Right atrium auricular region (tissue), 2 donors: Measurements from ENCODE around the gene CAMK4. TPM values are rescaled to one million over a fixed set of nuclear protein-coding genes. Genes with fewer than 3 reads are reported as not detected.

Experiments used
- DNase-seq: peaks from one replicate; pipeline ENCODE4 v3.0.0-alpha.2; 2019; ENCODE audit warnings: low spot score
- H3K27ac ChIP-seq, 2 donors: fragments of 200-600 bp; sonication (generic); 1 replicate in 1 of 2; 2 replicates in 1 of 2; pipeline ENCODE4 v1.5.1; 2016 to 2019
- H3K27me3 ChIP-seq, 2 donors: fragments of 200-600 bp; sonication (generic); one replicate each; pipeline versions ENCODE4 v1.5.1 to v1.6.0; 2017 to 2019
- H3K36me3 ChIP-seq: fragments of 200-600 bp; sonication (generic); one replicate; pipeline ENCODE4 v1.5.1; 2016
- H3K4me1 ChIP-seq, 2 donors: fragments of 200-600 bp; sonication (generic); one replicate each; pipeline versions ENCODE4 v1.5.1 to v1.6.0; 2017 to 2019
- H3K4me3 ChIP-seq, 2 donors: fragments of 200-600 bp; sonication (generic); 1 replicate in 1 of 2; 2 replicates in 1 of 2; pipeline ENCODE4 v1.5.1; 2017 to 2019; ENCODE audit warnings: mild to moderate bottlenecking in 1 of 2, moderate library complexity in 1 of 2
- H3K9me3 ChIP-seq, 2 donors: fragments of 200-600 bp; sonication (generic); one replicate each; pipeline ENCODE4 v1.5.1; 2019
- total RNA-seq, 2 donors: library from RNA; depleted of rRNA; stranded (reverse); fragments of >200 nt; gene quantifications; one replicate each; pipeline ENCODE4 v1.1.0, GENCODE V29; 2016
- TF ChIP-seq, protein P1 (sequence below), 2 donors: fragments of 200-600 bp; sonication (generic); IDR thresholded peaks; one replicate each; pipeline ENCODE4 v1.5.1; 2019; ENCODE audit warnings: antibody characterized with exemption in 2 of 2

The CAMK4 gene
- total RNA-seq, 2 donors from 2014 or later = 0.11 to 0.67 TPM

- Histone ChIP-seq H3K4me3 (no peak overlapping the region), H3K9me3 (no peaks in the 10 kb centered on the region), H3K27ac (no peak overlapping the region), H3K27me3 (no peaks in the 10 kb centered on the region), H3K4me1 (no peaks in the 10 kb centered on the region), H3K36me3 (no peaks in the 10 kb centered on the region)
- DNase-seq = no peak
- TF ChIP-seq, protein P1, sequence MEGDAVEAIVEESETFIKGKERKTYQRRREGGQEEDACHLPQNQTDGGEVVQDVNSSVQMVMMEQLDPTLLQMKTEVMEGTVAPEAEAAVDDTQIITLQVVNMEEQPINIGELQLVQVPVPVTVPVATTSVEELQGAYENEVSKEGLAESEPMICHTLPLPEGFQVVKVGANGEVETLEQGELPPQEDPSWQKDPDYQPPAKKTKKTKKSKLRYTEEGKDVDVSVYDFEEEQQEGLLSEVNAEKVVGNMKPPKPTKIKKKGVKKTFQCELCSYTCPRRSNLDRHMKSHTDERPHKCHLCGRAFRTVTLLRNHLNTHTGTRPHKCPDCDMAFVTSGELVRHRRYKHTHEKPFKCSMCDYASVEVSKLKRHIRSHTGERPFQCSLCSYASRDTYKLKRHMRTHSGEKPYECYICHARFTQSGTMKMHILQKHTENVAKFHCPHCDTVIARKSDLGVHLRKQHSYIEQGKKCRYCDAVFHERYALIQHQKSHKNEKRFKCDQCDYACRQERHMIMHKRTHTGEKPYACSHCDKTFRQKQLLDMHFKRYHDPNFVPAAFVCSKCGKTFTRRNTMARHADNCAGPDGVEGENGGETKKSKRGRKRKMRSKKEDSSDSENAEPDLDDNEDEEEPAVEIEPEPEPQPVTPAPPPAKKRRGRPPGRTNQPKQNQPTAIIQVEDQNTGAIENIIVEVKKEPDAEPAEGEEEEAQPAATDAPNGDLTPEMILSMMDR (IDR thresholded peaks at IDR 0.05) = no peak
Measured at GRCh38 chr5:111439473-111440075, 215.4 kb downstream of the CAMK4 start.

DNA sequence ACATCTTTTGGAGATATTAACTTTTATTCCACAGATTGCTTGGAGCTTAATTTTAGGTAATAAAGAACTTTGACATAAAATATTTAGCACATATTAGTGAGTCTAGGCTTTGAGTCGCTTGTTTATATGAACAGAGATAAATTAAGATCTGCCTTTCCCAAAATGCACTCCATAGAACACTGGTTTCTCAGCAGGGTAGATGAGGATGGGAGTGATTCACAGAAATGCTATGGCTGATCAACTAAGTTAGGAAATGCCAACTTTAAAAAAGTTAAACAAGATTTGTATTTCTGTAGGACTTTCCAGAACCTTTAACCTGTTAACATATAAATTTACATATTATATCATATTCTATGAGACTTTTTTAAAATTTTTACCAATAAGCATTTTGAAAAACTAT, 222.9 kb downstream of the CAMK4 start:
- Histone ChIP-seq H3K4me1 (no peaks in the 10 kb centered on the region), H3K27ac (no peak overlapping the region), H3K4me3 (no peak overlapping the region), H3K27me3 (no peaks in the 10 kb centered on the region), H3K9me3 (no peaks in the 10 kb centered on the region), H3K36me3 (no peaks in the 10 kb centered on the region)
- DNase-seq = no peak
- TF ChIP-seq, protein P1 (IDR thresholded peaks at IDR 0.05) = no peak

- no peaks in the 10 kb centered on the region for H3K36me3 ChIP-seq
- no peaks in the 10 kb centered on the region for H3K27me3 ChIP-seq
- DNase-seq = no peak
- no peak overlapping the region for H3K4me3 ChIP-seq
- no peak overlapping the region for H3K27ac ChIP-seq
- no peaks in the 10 kb centered on the region for H3K9me3 ChIP-seq
- TF ChIP-seq, protein P1 (IDR thresholded peaks at IDR 0.05) = no peak
- H3K4me1 ChIP-seq = no peaks in the 10 kb centered on the region
Measured at GRCh38 chr5:111447822-111448221, 223.6 kb downstream of the CAMK4 start.

- DNase-seq = no peak
- TF ChIP-seq, protein P1 (IDR thresholded peaks at IDR 0.05) = no peak
- H3K27me3 ChIP-seq = no peaks in the 10 kb centered on the region
- no peaks in the 10 kb centered on the region for H3K9me3 ChIP-seq
- no peak overlapping the region for H3K4me3 ChIP-seq
- no peaks in the 10 kb centered on the region for H3K36me3 ChIP-seq
- no peaks in the 10 kb centered on the region for H3K4me1 ChIP-seq
- no peak overlapping the region for H3K27ac ChIP-seq
Measured at GRCh38 chr5:111453295-111453694, 229.1 kb downstream of the CAMK4 start.

DNA sequence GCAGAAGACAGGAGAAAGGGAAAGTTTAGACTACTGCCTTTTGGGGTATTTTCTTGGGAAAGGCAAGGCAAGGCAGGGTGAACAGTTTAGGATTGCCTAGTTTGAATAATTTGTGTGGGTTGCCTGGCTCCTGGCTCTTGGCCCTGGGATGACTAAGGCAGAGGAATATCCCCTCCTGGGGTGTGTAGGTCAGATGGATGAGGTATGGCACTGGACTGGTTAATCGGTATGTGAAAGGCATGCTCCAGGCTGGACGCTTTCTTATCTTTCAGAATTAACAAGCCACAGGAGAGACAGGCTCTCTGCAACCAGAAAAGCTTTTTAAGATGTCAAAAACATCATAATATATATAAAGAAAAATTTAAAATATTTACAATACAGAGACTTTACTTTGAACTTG, 229.6 kb downstream of the CAMK4 start:
- H3K36me3 ChIP-seq = no peaks in the 10 kb centered on the region
- no peaks in the 10 kb centered on the region for H3K9me3 ChIP-seq
- TF ChIP-seq, protein P1 (IDR thresholded peaks at IDR 0.05) = no peak
- no peak for DNase-seq
- H3K27ac ChIP-seq = no peak overlapping the region
- H3K27me3 ChIP-seq = no peaks in the 10 kb centered on the region
- H3K4me1 ChIP-seq = no peaks in the 10 kb centered on the region
- no peak overlapping the region for H3K4me3 ChIP-seq

DNA sequence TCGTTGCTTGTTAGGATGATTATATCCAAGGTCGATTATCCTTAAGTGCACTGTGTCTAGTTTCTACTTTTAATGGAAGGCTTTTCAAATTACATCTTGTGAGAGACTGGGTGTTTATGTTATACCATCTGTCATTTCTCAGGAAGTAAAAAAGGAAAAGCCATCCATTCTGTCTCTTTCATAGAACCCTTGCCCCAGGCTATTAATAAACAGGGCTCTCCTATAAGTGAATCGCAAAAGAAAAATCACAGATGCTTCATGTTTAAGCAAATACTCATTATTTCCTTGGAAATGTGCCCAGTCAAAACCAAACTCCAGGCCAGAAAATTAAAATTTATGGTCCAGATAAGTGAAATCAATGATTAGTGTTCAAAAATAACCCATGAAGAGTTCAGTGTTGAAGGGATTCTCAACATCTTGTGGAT, 230.0 kb downstream of the CAMK4 start:
- no peak for DNase-seq
- H3K9me3 ChIP-seq = no peaks in the 10 kb centered on the region
- no peaks in the 10 kb centered on the region for H3K36me3 ChIP-seq
- H3K4me3 ChIP-seq = no peak overlapping the region
- TF ChIP-seq, protein P1 (IDR thresholded peaks at IDR 0.05) = no peak
- no peaks in the 10 kb centered on the region for H3K27me3 ChIP-seq
- no peak overlapping the region for H3K27ac ChIP-seq
- no peaks in the 10 kb centered on the region for H3K4me1 ChIP-seq
